H1 (cell line): Measurements from ENCODE around the gene CTDP1.

Experiments used
- CEBPB ChIP-seq: IDR thresholded peaks from 2 replicates; pipeline ENCODE4 v1.6.1; 2012; ENCODE audit warnings: low read depth, low read length
- CHD1 ChIP-seq: IDR thresholded peaks from 2 replicates; pipeline ENCODE4 v1.6.1; 2012; ENCODE audit warnings: low read depth, low read length, improper control_type of control experiment
- CHD2 ChIP-seq: IDR thresholded peaks from 2 replicates; pipeline ENCODE4 v1.6.1; 2012; ENCODE audit warnings: low read length, improper control_type of control experiment
- CREB1 ChIP-seq: IDR thresholded peaks from 2 replicates; pipeline ENCODE4 v1.6.1; 2012; ENCODE audit warnings: inconsistent platforms
- POLR2A ChIP-seq, 2 experiments: IDR thresholded peaks; 1 replicate in 1 of 2; 2 replicates in 1 of 2; pipeline ENCODE4 v1.6.1; 2011; ENCODE audit warnings: low read depth in 2 of 2, low read length in 2 of 2, mild to moderate bottlenecking in 2 of 2; ENCODE audit errors: control extremely low read depth in 1 of 2
- POLR2AphosphoS5 ChIP-seq: IDR thresholded peaks from 2 replicates; pipeline ENCODE4 v1.6.1; 2011; ENCODE audit warnings: low read depth, low read length
- RXRA ChIP-seq: IDR thresholded peaks from 2 replicates; pipeline ENCODE4 v1.6.1; 2011; ENCODE audit warnings: low read depth, mild to moderate bottlenecking, low read length, moderate library complexity; ENCODE audit not compliant: insufficient read depth
- TF ChIP-seq, protein P1 (sequence below), 3 experiments: IDR thresholded peaks; 1 replicate in 2 of 3; 2 replicates in 1 of 3; pipeline versions ENCODE4 v1.5.1 to v1.6.1; 2011; ENCODE audit warnings: low read length in 3 of 3, mild to moderate bottlenecking in 3 of 3, inconsistent platforms in 2 of 3, low read depth in 1 of 3, moderate library complexity in 1 of 3; ENCODE audit not compliant: insufficient read depth in 1 of 3; ENCODE audit errors: control extremely low read depth in 1 of 3
- TF ChIP-seq, protein P2 (sequence below): IDR thresholded peaks from 2 replicates; pipeline ENCODE4 v1.6.1; 2012; ENCODE audit warnings: inconsistent platforms
- TF ChIP-seq, protein P3 (sequence below): fragments of 300-600 bp; sonication (generic); IDR thresholded peaks from 2 replicates; pipeline ENCODE4 v1.7.1; 2012; ENCODE audit warnings: low read length, moderate library complexity, mild to moderate bottlenecking, inconsistent platforms; ENCODE audit not compliant: insufficient replicate concordance

DNA sequence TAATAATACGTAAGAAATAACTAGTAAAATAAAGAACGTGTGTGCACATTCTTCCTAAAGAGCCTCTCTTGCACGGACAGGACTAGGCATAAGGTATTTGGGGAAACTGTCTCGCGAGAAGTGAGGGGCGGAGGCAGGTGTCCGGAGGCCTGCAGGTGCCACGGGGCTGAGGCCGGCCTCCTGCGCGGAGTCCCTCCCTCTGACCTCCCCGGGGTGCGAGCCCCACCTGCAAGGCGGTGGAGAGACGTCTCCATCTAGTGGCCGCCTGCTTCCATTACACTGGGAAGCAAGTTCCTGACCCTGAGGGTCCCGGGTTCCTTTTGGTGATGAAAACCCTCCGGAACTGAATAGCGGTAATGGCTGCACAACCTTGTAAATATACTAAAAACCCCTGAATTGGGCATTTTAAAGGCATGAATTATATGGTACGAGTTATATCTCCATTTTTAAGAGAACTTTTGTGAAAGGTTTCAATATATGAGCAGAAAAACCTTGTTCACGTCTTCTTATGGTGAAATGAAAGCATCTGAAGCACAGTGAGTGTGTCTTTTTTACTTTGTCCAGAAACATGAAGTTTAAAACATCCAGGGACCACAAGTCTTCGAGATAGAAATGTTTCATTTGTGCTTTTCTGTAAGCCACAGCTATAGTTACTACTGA, 35.5 kb upstream of the CTDP1 start:
- TF ChIP-seq POLR2AphosphoS5 (no peak), CEBPB (no peak), POLR2A (IDR thresholded peaks at IDR 0.05; ENCODE audit: control extremely low read depth in 1 of 2, low read depth in 2 of 2, low read length in 2 of 2) (no peak), RXRA (no peak), CHD2 (peak; percentile 88), CHD1 (no peak), CREB1 (no peak)
- TF ChIP-seq, protein P1, sequence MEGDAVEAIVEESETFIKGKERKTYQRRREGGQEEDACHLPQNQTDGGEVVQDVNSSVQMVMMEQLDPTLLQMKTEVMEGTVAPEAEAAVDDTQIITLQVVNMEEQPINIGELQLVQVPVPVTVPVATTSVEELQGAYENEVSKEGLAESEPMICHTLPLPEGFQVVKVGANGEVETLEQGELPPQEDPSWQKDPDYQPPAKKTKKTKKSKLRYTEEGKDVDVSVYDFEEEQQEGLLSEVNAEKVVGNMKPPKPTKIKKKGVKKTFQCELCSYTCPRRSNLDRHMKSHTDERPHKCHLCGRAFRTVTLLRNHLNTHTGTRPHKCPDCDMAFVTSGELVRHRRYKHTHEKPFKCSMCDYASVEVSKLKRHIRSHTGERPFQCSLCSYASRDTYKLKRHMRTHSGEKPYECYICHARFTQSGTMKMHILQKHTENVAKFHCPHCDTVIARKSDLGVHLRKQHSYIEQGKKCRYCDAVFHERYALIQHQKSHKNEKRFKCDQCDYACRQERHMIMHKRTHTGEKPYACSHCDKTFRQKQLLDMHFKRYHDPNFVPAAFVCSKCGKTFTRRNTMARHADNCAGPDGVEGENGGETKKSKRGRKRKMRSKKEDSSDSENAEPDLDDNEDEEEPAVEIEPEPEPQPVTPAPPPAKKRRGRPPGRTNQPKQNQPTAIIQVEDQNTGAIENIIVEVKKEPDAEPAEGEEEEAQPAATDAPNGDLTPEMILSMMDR (IDR thresholded peaks at IDR 0.05; ENCODE audit: control extremely low read depth in 1 of 3, insufficient read depth in 1 of 3, low read depth in 1 of 3, low read length in 3 of 3) = peak; percentile 88 to 93 (median 92)
- TF ChIP-seq, protein P2, sequence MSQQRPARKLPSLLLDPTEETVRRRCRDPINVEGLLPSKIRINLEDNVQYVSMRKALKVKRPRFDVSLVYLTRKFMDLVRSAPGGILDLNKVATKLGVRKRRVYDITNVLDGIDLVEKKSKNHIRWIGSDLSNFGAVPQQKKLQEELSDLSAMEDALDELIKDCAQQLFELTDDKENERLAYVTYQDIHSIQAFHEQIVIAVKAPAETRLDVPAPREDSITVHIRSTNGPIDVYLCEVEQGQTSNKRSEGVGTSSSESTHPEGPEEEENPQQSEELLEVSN = no peak
- TF ChIP-seq, protein P3, sequence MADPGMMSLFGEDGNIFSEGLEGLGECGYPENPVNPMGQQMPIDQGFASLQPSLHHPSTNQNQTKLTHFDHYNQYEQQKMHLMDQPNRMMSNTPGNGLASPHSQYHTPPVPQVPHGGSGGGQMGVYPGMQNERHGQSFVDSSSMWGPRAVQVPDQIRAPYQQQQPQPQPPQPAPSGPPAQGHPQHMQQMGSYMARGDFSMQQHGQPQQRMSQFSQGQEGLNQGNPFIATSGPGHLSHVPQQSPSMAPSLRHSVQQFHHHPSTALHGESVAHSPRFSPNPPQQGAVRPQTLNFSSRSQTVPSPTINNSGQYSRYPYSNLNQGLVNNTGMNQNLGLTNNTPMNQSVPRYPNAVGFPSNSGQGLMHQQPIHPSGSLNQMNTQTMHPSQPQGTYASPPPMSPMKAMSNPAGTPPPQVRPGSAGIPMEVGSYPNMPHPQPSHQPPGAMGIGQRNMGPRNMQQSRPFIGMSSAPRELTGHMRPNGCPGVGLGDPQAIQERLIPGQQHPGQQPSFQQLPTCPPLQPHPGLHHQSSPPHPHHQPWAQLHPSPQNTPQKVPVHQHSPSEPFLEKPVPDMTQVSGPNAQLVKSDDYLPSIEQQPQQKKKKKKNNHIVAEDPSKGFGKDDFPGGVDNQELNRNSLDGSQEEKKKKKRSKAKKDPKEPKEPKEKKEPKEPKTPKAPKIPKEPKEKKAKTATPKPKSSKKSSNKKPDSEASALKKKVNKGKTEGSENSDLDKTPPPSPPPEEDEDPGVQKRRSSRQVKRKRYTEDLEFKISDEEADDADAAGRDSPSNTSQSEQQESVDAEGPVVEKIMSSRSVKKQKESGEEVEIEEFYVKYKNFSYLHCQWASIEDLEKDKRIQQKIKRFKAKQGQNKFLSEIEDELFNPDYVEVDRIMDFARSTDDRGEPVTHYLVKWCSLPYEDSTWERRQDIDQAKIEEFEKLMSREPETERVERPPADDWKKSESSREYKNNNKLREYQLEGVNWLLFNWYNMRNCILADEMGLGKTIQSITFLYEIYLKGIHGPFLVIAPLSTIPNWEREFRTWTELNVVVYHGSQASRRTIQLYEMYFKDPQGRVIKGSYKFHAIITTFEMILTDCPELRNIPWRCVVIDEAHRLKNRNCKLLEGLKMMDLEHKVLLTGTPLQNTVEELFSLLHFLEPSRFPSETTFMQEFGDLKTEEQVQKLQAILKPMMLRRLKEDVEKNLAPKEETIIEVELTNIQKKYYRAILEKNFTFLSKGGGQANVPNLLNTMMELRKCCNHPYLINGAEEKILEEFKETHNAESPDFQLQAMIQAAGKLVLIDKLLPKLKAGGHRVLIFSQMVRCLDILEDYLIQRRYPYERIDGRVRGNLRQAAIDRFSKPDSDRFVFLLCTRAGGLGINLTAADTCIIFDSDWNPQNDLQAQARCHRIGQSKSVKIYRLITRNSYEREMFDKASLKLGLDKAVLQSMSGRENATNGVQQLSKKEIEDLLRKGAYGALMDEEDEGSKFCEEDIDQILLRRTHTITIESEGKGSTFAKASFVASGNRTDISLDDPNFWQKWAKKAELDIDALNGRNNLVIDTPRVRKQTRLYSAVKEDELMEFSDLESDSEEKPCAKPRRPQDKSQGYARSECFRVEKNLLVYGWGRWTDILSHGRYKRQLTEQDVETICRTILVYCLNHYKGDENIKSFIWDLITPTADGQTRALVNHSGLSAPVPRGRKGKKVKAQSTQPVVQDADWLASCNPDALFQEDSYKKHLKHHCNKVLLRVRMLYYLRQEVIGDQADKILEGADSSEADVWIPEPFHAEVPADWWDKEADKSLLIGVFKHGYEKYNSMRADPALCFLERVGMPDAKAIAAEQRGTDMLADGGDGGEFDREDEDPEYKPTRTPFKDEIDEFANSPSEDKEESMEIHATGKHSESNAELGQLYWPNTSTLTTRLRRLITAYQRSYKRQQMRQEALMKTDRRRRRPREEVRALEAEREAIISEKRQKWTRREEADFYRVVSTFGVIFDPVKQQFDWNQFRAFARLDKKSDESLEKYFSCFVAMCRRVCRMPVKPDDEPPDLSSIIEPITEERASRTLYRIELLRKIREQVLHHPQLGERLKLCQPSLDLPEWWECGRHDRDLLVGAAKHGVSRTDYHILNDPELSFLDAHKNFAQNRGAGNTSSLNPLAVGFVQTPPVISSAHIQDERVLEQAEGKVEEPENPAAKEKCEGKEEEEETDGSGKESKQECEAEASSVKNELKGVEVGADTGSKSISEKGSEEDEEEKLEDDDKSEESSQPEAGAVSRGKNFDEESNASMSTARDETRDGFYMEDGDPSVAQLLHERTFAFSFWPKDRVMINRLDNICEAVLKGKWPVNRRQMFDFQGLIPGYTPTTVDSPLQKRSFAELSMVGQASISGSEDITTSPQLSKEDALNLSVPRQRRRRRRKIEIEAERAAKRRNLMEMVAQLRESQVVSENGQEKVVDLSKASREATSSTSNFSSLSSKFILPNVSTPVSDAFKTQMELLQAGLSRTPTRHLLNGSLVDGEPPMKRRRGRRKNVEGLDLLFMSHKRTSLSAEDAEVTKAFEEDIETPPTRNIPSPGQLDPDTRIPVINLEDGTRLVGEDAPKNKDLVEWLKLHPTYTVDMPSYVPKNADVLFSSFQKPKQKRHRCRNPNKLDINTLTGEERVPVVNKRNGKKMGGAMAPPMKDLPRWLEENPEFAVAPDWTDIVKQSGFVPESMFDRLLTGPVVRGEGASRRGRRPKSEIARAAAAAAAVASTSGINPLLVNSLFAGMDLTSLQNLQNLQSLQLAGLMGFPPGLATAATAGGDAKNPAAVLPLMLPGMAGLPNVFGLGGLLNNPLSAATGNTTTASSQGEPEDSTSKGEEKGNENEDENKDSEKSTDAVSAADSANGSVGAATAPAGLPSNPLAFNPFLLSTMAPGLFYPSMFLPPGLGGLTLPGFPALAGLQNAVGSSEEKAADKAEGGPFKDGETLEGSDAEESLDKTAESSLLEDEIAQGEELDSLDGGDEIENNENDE = no peak
